Stimulated activated CD8-positive, alpha-beta memory T cell treated with anti-CD3 and anti-CD28 coated beads, Interleukin-4, amount 100 ng/mL, for 48 hours (primary cell): Measurements from ENCODE around the gene CFAP57.
A peak's percentile ranks its signal among the peaks of the same experiment; 100 is the strongest.
"Not testable (repeated sequence)": the region's sequence is repeated elsewhere in the genome, so short reads cannot be mapped to it uniquely, and the experiment has no call there.

Experiments used
- DNase-seq: peaks from one replicate; pipeline ENCODE4 v3.0.0-alpha.2; 2020

CFAP57 gene

GRCh38 chr1:43171876-43172526 lies at the start of gene CFAP57, which contains the start of gene EBNA1BP2:
CFAP57 (plus strand) TSS chr1:43172330; CDS start chr1:43172754, 424 bp downstream.
EBNA1BP2 (minus strand) TSS chr1:43172290; CDS start chr1:43172118, 172 bp downstream.
- DNase-seq = peak; percentile 92

DNA sequence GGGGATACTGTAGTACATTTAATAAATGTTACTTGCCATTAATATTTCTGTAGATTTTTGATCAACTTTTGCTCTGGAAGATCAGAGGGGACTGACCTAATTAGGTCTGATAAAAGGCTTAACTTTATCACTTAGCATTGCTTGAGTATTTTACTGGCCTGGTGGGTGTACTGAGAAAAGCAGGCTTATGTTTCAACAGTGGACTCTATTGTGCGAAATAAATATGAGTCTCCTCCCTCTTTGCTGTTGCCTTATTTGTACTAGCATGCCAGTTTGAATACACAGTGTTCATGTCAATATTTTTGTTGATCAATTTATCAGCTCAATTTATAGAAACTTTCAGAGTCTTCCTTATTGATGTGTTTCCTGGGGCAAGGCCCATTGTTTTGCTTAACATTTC lies 49.1 kb upstream of the CFAP57 start:
- no peak for DNase-seq

- DNase-seq = no peak
Measured at GRCh38 chr1:43128816-43129215, 43.3 kb upstream of the CFAP57 start.

- DNase-seq = no peak
Measured at GRCh38 chr1:43129426-43129825, 42.7 kb upstream of the CFAP57 start.

GRCh38 chr1:43134068-43134467 lies 38.1 kb upstream of the CFAP57 start:
- DNase-seq = no peak

DNA sequence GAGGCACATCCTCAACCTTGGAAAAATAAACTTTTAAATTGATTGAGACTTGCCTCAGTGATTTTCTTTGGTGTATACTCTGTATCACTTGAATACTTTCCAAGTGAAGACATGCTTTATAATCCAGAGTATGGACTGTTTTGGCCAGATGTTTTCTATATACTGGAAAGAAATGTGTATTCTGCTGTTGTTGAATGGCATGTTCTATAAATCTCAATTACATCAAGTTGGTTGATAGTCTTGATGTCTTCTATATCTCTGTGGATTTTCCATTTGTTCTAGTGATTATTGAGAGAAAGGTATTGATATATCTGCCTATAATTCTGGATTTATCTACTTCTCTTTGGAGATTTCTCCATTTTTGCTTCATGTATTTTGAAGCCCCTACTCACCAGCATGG lies 37.5 kb upstream of the CFAP57 start:
- DNase-seq = no peak

DNA sequence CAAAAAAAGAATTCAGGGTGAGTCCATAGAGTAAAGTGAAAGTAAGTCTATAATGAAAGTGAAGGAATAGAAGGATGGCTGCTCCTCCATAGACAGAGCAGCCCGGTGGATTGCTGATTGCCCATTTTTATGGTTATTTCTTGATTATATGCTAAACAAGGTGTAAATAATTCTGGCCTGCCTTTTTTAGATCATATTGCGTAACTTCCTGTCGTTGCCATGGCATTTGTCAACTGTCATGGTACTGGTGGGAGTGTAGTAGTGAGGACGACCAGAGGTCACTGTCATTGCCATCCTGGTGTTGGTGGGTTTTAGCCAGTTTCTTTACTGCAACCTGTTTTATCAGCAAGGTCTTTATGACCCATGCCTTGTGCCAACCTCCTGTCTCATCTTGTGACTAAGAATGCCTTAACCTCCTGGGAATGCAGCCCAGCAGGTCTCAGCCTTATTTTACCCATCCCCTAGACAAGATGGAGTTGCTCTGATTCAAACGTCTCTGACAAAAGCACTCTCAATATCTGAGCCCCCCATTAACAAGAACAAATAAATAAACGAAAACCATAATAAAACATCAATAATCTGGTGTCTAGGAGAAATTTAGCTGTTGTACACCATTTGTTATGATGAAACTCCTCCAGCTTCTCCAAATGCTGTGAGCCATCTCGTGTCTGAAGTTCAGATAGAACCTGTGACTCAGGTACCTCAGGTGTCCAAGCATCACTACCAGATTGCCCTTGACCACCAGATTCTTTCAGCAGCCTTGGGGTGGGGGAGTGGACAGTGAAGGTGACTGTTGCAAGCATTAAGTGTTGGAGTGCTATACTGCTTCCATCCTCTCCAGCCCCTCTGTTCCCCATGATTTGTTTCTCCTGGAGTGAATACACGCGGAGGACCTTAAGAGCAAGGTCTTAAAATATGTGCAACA lies 36.0 kb upstream of the CFAP57 start:
- DNase-seq = no peak

DNA sequence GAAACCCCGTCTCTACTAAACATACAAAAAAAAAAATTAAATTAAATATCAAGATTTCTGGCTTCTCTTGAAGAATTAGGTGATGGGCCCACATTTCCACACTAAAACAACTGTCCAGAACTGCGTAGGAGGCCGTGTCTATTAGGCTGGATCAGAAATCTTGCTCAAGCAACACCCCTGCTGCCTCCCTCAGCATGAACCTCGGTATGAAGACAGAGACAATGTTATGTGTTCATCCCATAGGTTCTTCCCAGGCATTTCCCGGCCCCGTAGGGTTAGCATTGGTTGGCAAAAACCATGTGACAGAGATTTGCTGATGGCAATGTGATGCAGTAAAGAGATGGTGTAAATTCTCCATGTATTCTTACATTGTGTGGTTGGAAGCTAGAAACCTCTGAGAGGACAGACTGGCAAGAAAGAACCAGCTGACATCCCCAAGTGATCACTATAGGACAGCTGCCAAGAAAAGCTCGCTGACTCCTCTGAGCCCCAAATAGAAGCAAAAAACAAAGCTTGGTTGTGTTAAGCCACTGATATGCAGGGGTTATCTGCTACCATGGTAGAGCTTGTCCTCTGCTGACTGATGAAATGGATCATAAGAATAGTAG lies 34.6 kb upstream of the CFAP57 start:
- DNase-seq = no peak

DNA sequence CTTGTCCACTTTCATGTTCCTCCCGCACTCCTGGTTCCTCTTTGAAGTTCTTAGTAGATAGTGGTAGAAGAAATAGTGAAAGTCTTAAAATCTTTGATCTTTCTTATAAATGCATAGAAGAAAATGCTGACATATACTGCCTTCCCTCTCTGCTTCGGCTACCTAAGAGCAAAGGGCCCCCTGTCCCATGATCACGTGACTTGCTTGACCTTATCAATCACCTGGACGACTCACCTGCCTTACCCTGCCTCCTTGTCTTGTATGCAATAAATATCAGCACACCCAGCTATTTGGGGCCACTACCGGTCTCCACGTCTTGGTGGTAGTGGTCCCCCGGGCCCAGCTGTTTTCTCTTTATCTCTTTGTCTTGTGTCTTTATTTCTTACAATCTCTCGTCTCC lies 32.8 kb upstream of the CFAP57 start:
- not testable (repeated sequence) for DNase-seq

- no peak for DNase-seq
Measured at GRCh38 chr1:43140010-43140409, 32.1 kb upstream of the CFAP57 start.

DNA sequence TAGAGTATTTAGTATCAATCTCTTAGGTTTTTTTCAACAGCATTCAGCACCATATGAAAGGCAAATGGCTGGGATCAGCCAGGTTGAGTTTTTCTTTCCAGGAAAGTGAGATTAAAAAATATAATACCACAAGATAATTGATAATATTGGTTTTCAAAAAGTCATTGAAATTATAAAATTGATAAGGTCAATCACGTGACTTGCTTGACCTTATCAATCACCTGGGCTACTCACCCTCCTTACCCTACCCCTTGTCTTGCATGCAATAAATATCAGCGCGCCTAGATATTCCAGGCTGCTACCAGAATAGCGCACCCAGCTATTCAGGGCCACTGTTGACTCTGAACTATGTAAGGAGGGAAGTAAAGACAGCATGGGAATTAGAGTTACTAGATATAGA lies 31.5 kb upstream of the CFAP57 start:
- no peak for DNase-seq

- peak; percentile 47 for DNase-seq
Measured at GRCh38 chr1:43143441-43143888, 28.7 kb upstream of the CFAP57 start.

DNA sequence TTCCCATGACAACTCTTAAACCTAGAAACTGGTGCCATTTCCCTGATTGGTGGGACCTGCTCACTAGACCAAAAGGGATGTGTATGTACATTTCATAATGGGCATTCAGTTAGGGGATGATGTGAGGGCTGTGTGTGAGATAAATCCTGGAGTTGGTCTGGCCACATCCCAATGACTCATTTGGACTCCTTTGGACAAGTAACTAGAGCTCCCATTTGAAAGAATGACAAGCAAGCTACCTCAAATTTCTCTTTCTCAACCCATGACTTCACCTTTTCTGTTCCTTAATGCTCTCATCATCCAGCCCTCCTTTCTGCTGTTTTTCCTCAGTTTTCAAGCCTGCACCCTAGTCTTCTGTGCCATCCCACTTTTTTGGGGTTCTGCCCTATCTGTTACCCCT lies 27.9 kb upstream of the CFAP57 start:
- no peak for DNase-seq

DNA sequence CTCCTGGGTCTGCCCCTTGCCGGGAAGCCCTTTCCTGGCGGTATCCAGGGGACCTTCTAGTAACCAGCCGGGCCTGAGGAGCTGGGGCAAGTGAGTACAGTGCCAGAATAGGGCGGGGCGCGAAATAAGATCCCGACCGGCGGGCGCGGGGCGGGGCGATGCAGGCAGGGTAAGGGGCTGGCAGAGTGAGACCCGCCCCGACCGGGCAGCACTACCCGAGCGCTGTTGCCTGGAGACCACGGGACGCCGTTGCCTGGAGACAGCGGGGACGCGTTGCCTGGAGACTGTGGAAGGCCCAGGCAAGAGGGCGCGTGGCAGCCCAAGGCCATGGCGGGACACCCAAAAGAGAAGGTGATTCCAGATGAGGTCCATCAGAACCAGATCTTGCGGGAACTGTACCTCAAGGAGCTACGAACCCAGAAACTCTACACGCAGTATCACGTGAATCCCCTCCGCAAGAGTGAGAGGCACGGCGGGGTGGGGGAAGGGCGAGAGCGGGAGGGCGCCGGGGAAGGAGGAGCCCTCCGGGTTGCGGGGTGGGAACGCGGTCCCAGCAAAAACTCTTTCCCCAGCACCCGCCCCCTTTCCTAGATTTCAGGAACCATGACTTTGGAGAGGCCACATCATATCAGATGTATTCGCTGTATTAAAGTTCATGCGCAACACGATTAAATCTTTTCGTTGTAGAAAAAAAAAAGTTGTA lies 24.4 kb upstream of the CFAP57 start:
- peak; percentile 68 for DNase-seq

DNA sequence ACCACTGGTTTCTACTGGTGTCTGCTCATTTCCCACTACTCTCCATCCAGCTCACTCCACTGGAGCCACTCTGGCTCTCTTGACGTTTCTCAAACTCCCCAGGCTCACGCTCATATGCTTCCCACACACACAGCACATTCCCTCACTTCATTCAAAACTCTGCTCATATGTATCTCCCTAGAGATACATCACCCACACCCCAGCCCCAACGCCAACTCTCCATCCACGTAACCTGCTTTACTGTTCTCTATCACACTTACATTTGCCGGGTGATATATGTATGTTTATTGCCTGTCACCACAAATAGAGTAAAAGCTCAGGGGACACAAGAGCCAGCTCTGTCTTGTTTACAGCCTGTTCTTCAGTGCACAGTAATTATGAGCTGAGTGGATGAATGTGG lies 22.2 kb upstream of the CFAP57 start:
- DNase-seq = no peak

DNA sequence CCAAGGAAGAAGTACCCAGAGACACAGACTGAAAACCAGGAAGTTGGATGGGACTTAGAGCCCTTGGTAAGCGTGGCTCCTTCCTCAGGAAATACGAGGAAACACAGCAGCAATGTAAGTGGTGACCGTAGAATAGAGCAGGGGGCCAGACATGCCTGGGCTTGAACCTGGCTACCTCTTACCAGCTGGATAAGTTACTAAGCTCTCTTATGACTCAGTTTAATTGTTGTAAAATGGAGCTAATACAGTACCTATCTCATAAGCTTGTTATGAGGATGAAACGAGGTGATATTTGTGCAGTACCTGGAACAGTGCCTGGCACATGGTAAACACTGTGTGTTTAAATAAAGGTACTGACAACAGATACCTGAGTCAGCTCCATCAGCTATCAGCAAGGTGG lies 19.3 kb upstream of the CFAP57 start:
- no peak for DNase-seq

DNA sequence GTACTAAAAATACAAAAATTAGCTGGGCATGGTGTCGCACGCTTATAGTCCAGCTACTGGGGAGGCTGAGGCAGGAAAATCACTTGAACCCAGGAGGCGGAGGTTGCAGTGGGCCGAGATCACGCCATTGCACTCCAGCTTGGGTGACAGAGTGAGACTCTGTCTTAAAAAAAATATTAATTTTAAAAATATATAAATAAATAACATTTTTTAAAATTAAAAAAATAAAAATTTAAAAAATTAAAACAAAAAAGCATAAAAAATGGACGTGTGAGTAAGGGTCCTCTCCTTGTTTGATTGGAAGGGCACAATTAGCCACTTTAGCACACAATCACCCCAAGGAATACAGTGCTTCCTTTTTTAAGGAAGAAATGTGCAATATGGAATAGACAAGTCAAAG lies 18.7 kb upstream of the CFAP57 start:
- no peak for DNase-seq

GRCh38 chr1:43156026-43156425 lies 16.1 kb upstream of the CFAP57 start:
- DNase-seq = no peak

- DNase-seq = no peak
Measured at GRCh38 chr1:43165162-43165561, 7.0 kb upstream of the CFAP57 start.

GRCh38 chr1:43165765-43166164 lies 6.4 kb upstream of the CFAP57 start:
- no peak for DNase-seq

- DNase-seq = no peak
Measured at GRCh38 chr1:43171312-43171875, 736 bp upstream of the CFAP57 start.

GRCh38 chr1:43172527-43172972 lies 420 bp downstream of the CFAP57 start:
- peak; percentile 88 for DNase-seq

GRCh38 chr1:43174873-43175272 lies 2.7 kb downstream of the CFAP57 start:
- no peak for DNase-seq
